ENCODE measurements around the gene RIMKLA. TPM values are rescaled to one million over a fixed set of nuclear protein-coding genes. Genes with fewer than 3 reads are reported as not detected.

The RIMKLA gene
- total and polyA plus RNA-seq, 4 donors, result 3.9 to 18.2 (median 13.0) TPM

- Histone ChIP-seq H3K4me1 (ENCODE audit: control insufficient read depth, insufficient read depth, low read length) (no peaks in the 10 kb centered on the region), H3K4me3 (ENCODE audit: low read depth, low read length) (no peak overlapping the region), H3K27ac (ENCODE audit: low read depth, low read length) (no peak overlapping the region), H3K9me3 (ENCODE audit: control insufficient read depth, insufficient read depth, low read length) (no peaks in the 10 kb centered on the region), H3K36me3 (ENCODE audit: control insufficient read depth, insufficient read depth, low read length) (peaks cover 6% of the 10 kb centered on the region), H3K27me3 (ENCODE audit: control insufficient read depth, insufficient read depth, low read length) (no peaks in the 10 kb centered on the region)
- WGBS (ENCODE audit: insufficient coverage), result 96% methylated on average over 9 of the region's 10 CpGs
- DNase-seq (ENCODE audit: low read depth in 4 of 6, low spot score in 6 of 6), result no peak
Observed at GRCh38 chr1:42399315-42400100, 18.9 kb downstream of the RIMKLA start.

- no peaks in the 10 kb centered on the region for H3K4me1 ChIP-seq (ENCODE audit: control insufficient read depth, insufficient read depth, low read length)
- WGBS (ENCODE audit: insufficient coverage), result 100% methylated on average over 1 of the region's 1 CpG
- H3K4me3 ChIP-seq (ENCODE audit: low read depth, low read length), result no peak overlapping the region
- peaks cover 8% of the 10 kb centered on the region for H3K36me3 ChIP-seq (ENCODE audit: control insufficient read depth, insufficient read depth, low read length)
- no peak for DNase-seq (ENCODE audit: low read depth in 4 of 6, low spot score in 6 of 6)
- H3K27me3 ChIP-seq (ENCODE audit: control insufficient read depth, insufficient read depth, low read length), result no peaks in the 10 kb centered on the region
- H3K9me3 ChIP-seq (ENCODE audit: control insufficient read depth, insufficient read depth, low read length), result no peaks in the 10 kb centered on the region
- no peak overlapping the region for H3K27ac ChIP-seq (ENCODE audit: low read depth, low read length)
Observed at GRCh38 chr1:42403880-42404400, 23.3 kb downstream of the RIMKLA start.

- DNase-seq (ENCODE audit: low read depth in 4 of 6, low spot score in 6 of 6), result peak in 2 of 6 donors; percentile 69 to 82
- WGBS (ENCODE audit: insufficient coverage), result 67% methylated on average over 8 of the region's 17 CpGs
- Histone ChIP-seq H3K4me1 (ENCODE audit: control insufficient read depth, insufficient read depth, low read length) (peaks cover 14% of the 10 kb centered on the region), H3K27ac (ENCODE audit: low read depth, low read length) (no peak overlapping the region), H3K27me3 (ENCODE audit: control insufficient read depth, insufficient read depth, low read length) (no peaks in the 10 kb centered on the region), H3K36me3 (ENCODE audit: control insufficient read depth, insufficient read depth, low read length) (peaks cover 3% of the 10 kb centered on the region), H3K9me3 (ENCODE audit: control insufficient read depth, insufficient read depth, low read length) (no peaks in the 10 kb centered on the region), H3K4me3 (ENCODE audit: low read depth, low read length) (no peak overlapping the region)
Observed at GRCh38 chr1:42414551-42415496, 34.2 kb downstream of the RIMKLA start.

GRCh38 chr1:42417166-42417565 is 36.6 kb downstream of the RIMKLA start:
- H3K4me1 ChIP-seq (ENCODE audit: control insufficient read depth, insufficient read depth, low read length), result peaks cover 32% of the 10 kb centered on the region
- no peak overlapping the region for H3K27ac ChIP-seq (ENCODE audit: low read depth, low read length)
- H3K36me3 ChIP-seq (ENCODE audit: control insufficient read depth, insufficient read depth, low read length), result peaks cover 3% of the 10 kb centered on the region
- DNase-seq (ENCODE audit: low read depth in 4 of 6, low spot score in 6 of 6), result peak in 1 of 6 donors; percentile 63
- no peaks in the 10 kb centered on the region for H3K9me3 ChIP-seq (ENCODE audit: control insufficient read depth, insufficient read depth, low read length)
- no peaks in the 10 kb centered on the region for H3K27me3 ChIP-seq (ENCODE audit: control insufficient read depth, insufficient read depth, low read length)
- no peak overlapping the region for H3K4me3 ChIP-seq (ENCODE audit: low read depth, low read length)
- WGBS (ENCODE audit: insufficient coverage), result no CpG with 5 or more reads among the region's 3 CpGs

GRCh38 chr1:42418516-42418915 is 37.9 kb downstream of the RIMKLA start:
- no peaks in the 10 kb centered on the region for H3K27me3 ChIP-seq (ENCODE audit: control insufficient read depth, insufficient read depth, low read length)
- DNase-seq (ENCODE audit: low read depth in 4 of 6, low spot score in 6 of 6), result no peak
- H3K4me1 ChIP-seq (ENCODE audit: control insufficient read depth, insufficient read depth, low read length), result peaks cover 38% of the 10 kb centered on the region
- peaks cover 3% of the 10 kb centered on the region for H3K36me3 ChIP-seq (ENCODE audit: control insufficient read depth, insufficient read depth, low read length)
- no CpG with 5 or more reads among the region's 1 CpG for WGBS (ENCODE audit: insufficient coverage)
- H3K4me3 ChIP-seq (ENCODE audit: low read depth, low read length), result no peak overlapping the region
- H3K9me3 ChIP-seq (ENCODE audit: control insufficient read depth, insufficient read depth, low read length), result no peaks in the 10 kb centered on the region
- H3K27ac ChIP-seq (ENCODE audit: low read depth, low read length), result no peak overlapping the region

- H3K27me3 ChIP-seq (ENCODE audit: control insufficient read depth, insufficient read depth, low read length), result no peaks in the 10 kb centered on the region
- DNase-seq (ENCODE audit: low read depth in 4 of 6, low spot score in 6 of 6), result peak; percentile 26 to 95 (median 57)
- no peak overlapping the region for H3K27ac ChIP-seq (ENCODE audit: low read depth, low read length)
- H3K4me1 ChIP-seq (ENCODE audit: control insufficient read depth, insufficient read depth, low read length), result peaks cover 38% of the 10 kb centered on the region
- no peak overlapping the region for H3K4me3 ChIP-seq (ENCODE audit: low read depth, low read length)
- H3K9me3 ChIP-seq (ENCODE audit: control insufficient read depth, insufficient read depth, low read length), result no peaks in the 10 kb centered on the region
- H3K36me3 ChIP-seq (ENCODE audit: control insufficient read depth, insufficient read depth, low read length), result peaks cover 2% of the 10 kb centered on the region
- 60% methylated on average over 3 of the region's 5 CpGs for WGBS (ENCODE audit: insufficient coverage)
Observed at GRCh38 chr1:42419126-42419821, 38.7 kb downstream of the RIMKLA start.

- peaks cover 38% of the 10 kb centered on the region for H3K4me1 ChIP-seq (ENCODE audit: control insufficient read depth, insufficient read depth, low read length)
- 60% methylated on average over 1 of the region's 7 CpGs for WGBS (ENCODE audit: insufficient coverage)
- H3K4me3 ChIP-seq (ENCODE audit: low read depth, low read length), result no peak overlapping the region
- peak overlapping the region; percentile 20 for H3K27ac ChIP-seq (ENCODE audit: low read depth, low read length)
- H3K27me3 ChIP-seq (ENCODE audit: control insufficient read depth, insufficient read depth, low read length), result no peaks in the 10 kb centered on the region
- H3K36me3 ChIP-seq (ENCODE audit: control insufficient read depth, insufficient read depth, low read length), result no peaks in the 10 kb centered on the region
- no peaks in the 10 kb centered on the region for H3K9me3 ChIP-seq (ENCODE audit: control insufficient read depth, insufficient read depth, low read length)
- peak in 2 of 6 donors; percentile 65 to 70 for DNase-seq (ENCODE audit: low read depth in 4 of 6, low spot score in 6 of 6)
Observed at GRCh38 chr1:42420121-42420520, 39.5 kb downstream of the RIMKLA start.

GRCh38 chr1:42420911-42421585 is 40.5 kb downstream of the RIMKLA start:
- 10% methylated on average over 10 of the region's 10 CpGs for WGBS (ENCODE audit: insufficient coverage)
- peak; percentile 79 to 98 (median 84) for DNase-seq (ENCODE audit: low read depth in 4 of 6, low spot score in 6 of 6)
- no peaks in the 10 kb centered on the region for H3K9me3 ChIP-seq (ENCODE audit: control insufficient read depth, insufficient read depth, low read length)
- no peaks in the 10 kb centered on the region for H3K27me3 ChIP-seq (ENCODE audit: control insufficient read depth, insufficient read depth, low read length)
- H3K4me1 ChIP-seq (ENCODE audit: control insufficient read depth, insufficient read depth, low read length), result peaks cover 38% of the 10 kb centered on the region
- no peaks in the 10 kb centered on the region for H3K36me3 ChIP-seq (ENCODE audit: control insufficient read depth, insufficient read depth, low read length)
- peak overlapping the region; percentile 37 for H3K27ac ChIP-seq (ENCODE audit: low read depth, low read length)
- no peak overlapping the region for H3K4me3 ChIP-seq (ENCODE audit: low read depth, low read length)

GRCh38 chr1:42422737-42423136 is 42.1 kb downstream of the RIMKLA start:
- H3K4me1 ChIP-seq (ENCODE audit: control insufficient read depth, insufficient read depth, low read length), result peaks cover 30% of the 10 kb centered on the region
- H3K9me3 ChIP-seq (ENCODE audit: control insufficient read depth, insufficient read depth, low read length), result no peaks in the 10 kb centered on the region
- no peaks in the 10 kb centered on the region for H3K36me3 ChIP-seq (ENCODE audit: control insufficient read depth, insufficient read depth, low read length)
- peak in 2 of 6 donors; percentile 84 to 92 for DNase-seq (ENCODE audit: low read depth in 4 of 6, low spot score in 6 of 6)
- WGBS (ENCODE audit: insufficient coverage), result 31% methylated on average over 6 of the region's 9 CpGs
- no peaks in the 10 kb centered on the region for H3K27me3 ChIP-seq (ENCODE audit: control insufficient read depth, insufficient read depth, low read length)
- H3K27ac ChIP-seq (ENCODE audit: low read depth, low read length), result no peak overlapping the region
- no peak overlapping the region for H3K4me3 ChIP-seq (ENCODE audit: low read depth, low read length)

Data from spinal cord (tissue), 10 donors.